Embryonic facial prominence (tissue), 1 donor: Measurements from ENCODE around the gene HERPUD1.
"Not testable (repeated sequence)": the region's sequence is repeated elsewhere in the genome, so short reads cannot be mapped to it uniquely, and the experiment has no call there.

Experiments
- DNase-seq: peaks from one replicate; pipeline ENCODE4 v3.0.0-alpha.2; 2016; ENCODE audit errors: extremely low spot score

HERPUD1 gene

GRCh38 chr16:56980792-56981724 is 49.1 kb downstream of the HERPUD1 start:
- no peak for DNase-seq

- DNase-seq: no peak
Observed at GRCh38 chr16:56981729-56982271, 49.9 kb downstream of the HERPUD1 start.

GRCh38 chr16:56982695-56983094 is 50.8 kb downstream of the HERPUD1 start:
- DNase-seq: no peak

GRCh38 chr16:56983211-56983751 is 51.3 kb downstream of the HERPUD1 start:
- DNase-seq: no peak

GRCh38 chr16:56984639-56985038 is 52.7 kb downstream of the HERPUD1 start:
- no peak for DNase-seq

- DNase-seq: no peak
Observed at GRCh38 chr16:56985288-56985961, 53.5 kb downstream of the HERPUD1 start.

- no peak for DNase-seq
Observed at GRCh38 chr16:56985962-56986360, 54.0 kb downstream of the HERPUD1 start.

- no peak for DNase-seq
Observed at GRCh38 chr16:56986361-56986760, 54.4 kb downstream of the HERPUD1 start.

GRCh38 chr16:56986908-56987307 is 55.0 kb downstream of the HERPUD1 start:
- not testable (repeated sequence) for DNase-seq

- DNase-seq: no peak
Observed at GRCh38 chr16:56987692-56988091, 55.8 kb downstream of the HERPUD1 start.

- no peak for DNase-seq
Observed at GRCh38 chr16:56988161-56988947, 56.4 kb downstream of the HERPUD1 start.

- DNase-seq: peak; percentile 37
Observed at GRCh38 chr16:56988948-56989945, 57.3 kb downstream of the HERPUD1 start, which contains the start of gene NLRC5. Gene NLRC5 (plus strand): TSS chr16:56989557. CDS start chr16:57020713, 31,156 bp downstream.

GRCh38 chr16:56989988-56990387 is 58.0 kb downstream of the HERPUD1 start:
- no peak for DNase-seq

GRCh38 chr16:56990407-56991286 is 58.7 kb downstream of the HERPUD1 start:
- no peak for DNase-seq

GRCh38 chr16:56992431-56992830 is 60.5 kb downstream of the HERPUD1 start:
- DNase-seq: not testable (repeated sequence)

- no peak for DNase-seq
Observed at GRCh38 chr16:56993204-56993603, 61.3 kb downstream of the HERPUD1 start.

- no peak for DNase-seq
Observed at GRCh38 chr16:56994311-56994710, 62.4 kb downstream of the HERPUD1 start.
